IMR-90 (cell line): ENCODE data around the gene MSLN. TPM values are rescaled to one million over a fixed set of nuclear protein-coding genes. Genes with fewer than 3 reads are reported as not detected.

Source experiments
- ATAC-seq: fragments of 200-7000 bp; cut with Tn5 transposase; 2 replicates; pipeline ENCODE4 v1.9.1; 2020; ENCODE audit warnings: low read depth, mild to moderate bottlenecking, moderate library complexity
- BruUV-seq: library from RNA; stranded (reverse); fragments of 400-500 nt; replicated peaks from 2 replicates; lab custom pipeline; 2021; lab: Mats Ljungman, UMichigan
- CTCF ChIA-PET: fragments of 300-600 bp; formaldehyde crosslinking; extraction: SDS; loops from one replicate; lab custom pipeline; 2021; ENCODE audit warnings: antibody characterized with exemption; lab: Yijun Ruan, JAX
- POLR2A ChIA-PET: fragments of 300-600 bp; sonication (Branson Sonifier 250); formaldehyde crosslinking; loops from one replicate; lab custom pipeline; 2022; ENCODE audit warnings: antibody characterized with exemption; ENCODE audit not compliant: unreplicated experiment; lab: Charles Lee
- DNase-seq: peaks from one replicate; pipeline ENCODE4 v3.0.0; 2013
- H2AFZ ChIP-seq: replicated peaks from 2 replicates; pipeline ENCODE3; 2013; ENCODE audit warnings: low read length, mild to moderate bottlenecking; ENCODE audit not compliant: poor library complexity
- H2AK5ac ChIP-seq: 2 replicates; pipeline ENCODE4 v1.6.1; 2013; ENCODE audit warnings: low read depth, low read length, inconsistent platforms
- H2AK9ac ChIP-seq: replicated peaks from 2 replicates; pipeline ENCODE3; 2013; ENCODE audit warnings: mild to moderate bottlenecking, low read depth, low read length, moderate library complexity; ENCODE audit not compliant: poor library complexity
- H2BK120ac ChIP-seq: 2 replicates; pipeline ENCODE4 v1.6.1; 2013; ENCODE audit warnings: low read depth, low read length, inconsistent platforms
- H2BK15ac ChIP-seq: 3 replicates; pipeline ENCODE4 v1.6.1; 2013; ENCODE audit warnings: low read depth, low read length, inconsistent platforms
- H2BK20ac ChIP-seq: 2 replicates; pipeline ENCODE4 v1.6.1; 2013; ENCODE audit warnings: low read depth, mild to moderate bottlenecking, inconsistent platforms, low read length, moderate library complexity
- H2BK5ac ChIP-seq: 2 replicates; pipeline ENCODE4 v1.6.1; 2013; ENCODE audit warnings: mild to moderate bottlenecking, low read depth, low read length, inconsistent platforms; ENCODE audit not compliant: poor library complexity, severe bottlenecking
- H3K14ac ChIP-seq: replicated peaks from 2 replicates; pipeline ENCODE4 v1.6.1; 2013; ENCODE audit warnings: low read depth, low read length, inconsistent platforms
- H3K18ac ChIP-seq: 2 replicates; pipeline ENCODE4 v1.6.1; 2013; ENCODE audit warnings: low read depth, low read length, control low read depth
- H3K23ac ChIP-seq: 2 replicates; pipeline ENCODE4 v1.6.1; 2013; ENCODE audit warnings: low read depth, low read length, inconsistent platforms
- H3K27ac ChIP-seq: 2 replicates; pipeline ENCODE4 v1.5.1; 2013; ENCODE audit warnings: mild to moderate bottlenecking, control low read depth, low read length; ENCODE audit not compliant: insufficient read depth
- H3K27me3 ChIP-seq: 2 replicates; pipeline ENCODE4 v1.6.1; 2013; ENCODE audit warnings: low read length; ENCODE audit not compliant: control insufficient read depth, insufficient read depth
- H3K36me3 ChIP-seq: 2 replicates; pipeline ENCODE4 v1.6.1; 2013; ENCODE audit warnings: low read length, mixed read lengths; ENCODE audit not compliant: control insufficient read depth, insufficient read depth
- H3K4ac ChIP-seq: 2 replicates; pipeline ENCODE4 v1.6.1; 2013; ENCODE audit warnings: low read depth, low read length, inconsistent platforms
- H3K4me1 ChIP-seq: 2 replicates; pipeline ENCODE4 v1.6.1; 2013; ENCODE audit warnings: low read length, mixed read lengths; ENCODE audit not compliant: control insufficient read depth, insufficient read depth
- H3K4me2 ChIP-seq: 2 replicates; pipeline ENCODE4 v1.6.1; 2013; ENCODE audit warnings: low read depth, mild to moderate bottlenecking, control low read depth, low read length, moderate library complexity
- H3K4me3 ChIP-seq: 2 replicates; pipeline ENCODE4 v1.5.1; 2013; ENCODE audit warnings: low read depth, mild to moderate bottlenecking, control low read depth, low read length, moderate library complexity; ENCODE audit not compliant: insufficient read depth
- H3K56ac ChIP-seq: 2 replicates; pipeline ENCODE4 v1.6.1; 2013; ENCODE audit warnings: low read length, inconsistent platforms; ENCODE audit not compliant: insufficient read depth; ENCODE audit errors: extremely low read depth
- H3K79me1 ChIP-seq, 2 experiments: 2 replicates each; pipeline ENCODE4 v1.6.1; 2013; ENCODE audit warnings: low read length in 2 of 2, inconsistent platforms in 1 of 2, low read depth in 1 of 2
- H3K9ac ChIP-seq: 2 replicates; pipeline ENCODE4 v1.6.1; 2013; ENCODE audit warnings: low read depth, low read length, control low read depth
- H3K9me1 ChIP-seq: 2 replicates; pipeline ENCODE4 v1.6.1; 2013; ENCODE audit warnings: low read length, inconsistent platforms; ENCODE audit not compliant: insufficient read depth
- H3K9me3 ChIP-seq: 2 replicates; pipeline ENCODE4 v1.6.1; 2013; ENCODE audit warnings: low read length; ENCODE audit not compliant: control insufficient read depth, insufficient read depth
- H4K20me1 ChIP-seq: 2 replicates; pipeline ENCODE4 v1.6.1; 2013; ENCODE audit warnings: low read length, inconsistent platforms; ENCODE audit not compliant: insufficient read depth
- H4K5ac ChIP-seq: 2 replicates; pipeline ENCODE4 v1.6.1; 2013; ENCODE audit warnings: mild to moderate bottlenecking, low read depth, low read length, control low read depth
- H4K8ac ChIP-seq, 2 experiments: 2 replicates each; pipeline ENCODE4 v1.6.1; 2013; ENCODE audit warnings: low read depth in 2 of 2, low read length in 2 of 2, control low read depth in 1 of 2, inconsistent platforms in 1 of 2
- H4K91ac ChIP-seq: 2 replicates; pipeline ENCODE4 v1.6.1; 2013; ENCODE audit warnings: low read depth, low read length, inconsistent platforms; ENCODE audit not compliant: insufficient read depth
- ELK1 ChIP-seq: fragments of 150-350 bp; IDR thresholded peaks from 2 replicates; pipeline ENCODE4 v1.6.1; 2016; ENCODE audit warnings: low read depth, mild to moderate bottlenecking, low read length, moderate library complexity, borderline replicate concordance
- MAFK ChIP-seq: IDR thresholded peaks from 2 replicates; pipeline ENCODE4 v1.6.1; 2012; ENCODE audit warnings: low read depth, low read length, improper control_type of control experiment
- MAZ ChIP-seq: IDR thresholded peaks from 2 replicates; pipeline ENCODE4 v1.6.1; 2012; ENCODE audit warnings: low read depth, mild to moderate bottlenecking, low read length, improper control_type of control experiment, moderate library complexity, borderline replicate concordance
- MXI1 ChIP-seq: IDR thresholded peaks from 2 replicates; pipeline ENCODE4 v1.6.1; 2012; ENCODE audit warnings: low read depth, mild to moderate bottlenecking, low read length, moderate library complexity, borderline replicate concordance
- POLR2A ChIP-seq: IDR thresholded peaks from 2 replicates; pipeline ENCODE4 v1.6.1; 2012; ENCODE audit warnings: mild to moderate bottlenecking, low read depth, low read length
- RFX5 ChIP-seq: IDR thresholded peaks from 2 replicates; pipeline ENCODE4 v1.8.0; 2012; ENCODE audit warnings: low read depth, mild to moderate bottlenecking, low read length, moderate library complexity
- SMC3 ChIP-seq: fragments of 150-350 bp; IDR thresholded peaks from 2 replicates; pipeline ENCODE4 v1.6.1; 2016; ENCODE audit warnings: low read depth, mild to moderate bottlenecking, antibody characterized with exemption, low read length, moderate library complexity
- WGBS, 2 experiments: methylation state at CpG; one replicate each; pipeline versions ENCODE4 v1.1.5 to v1.1.7; 2013; ENCODE audit warnings: missing lambda C conversion rate in 2 of 2; ENCODE audit not compliant: insufficient read length in 1 of 2; ENCODE audit errors: extremely low coverage in 2 of 2; 5-methylcytosine and 5-hydroxymethylcytosine counted together
- dilution Hi-C: fragments of 300-500 bp; cut with HindIII; formaldehyde crosslinking; loops from one replicate; pipeline ENCODE4 v1.14.3; 2018; ENCODE audit warnings: low sequenced_read_pairs; ENCODE audit not compliant: unreplicated experiment
- in situ Hi-C: fragments of 300-500 bp; cut with MboI; formaldehyde crosslinking; loops from 3 replicates; pipeline ENCODE4 v1.14.3; 2019; ENCODE audit warnings: low sequenced_read_pairs, inconsistent platforms, mixed read lengths
- intact Hi-C: fragments of 100-400 bp; cut with micrococcal nuclease; formaldehyde crosslinking; loops from 2 replicates; pipeline ENCODE4 v1.10.0; 2022
- polyA plus RNA-seq, 3 experiments: library from polyadenylated mRNA; depleted of rRNA; stranded (reverse); fragments of >200 nt; gene quantifications; 2 replicates each; pipeline ENCODE4 v1.2.3, GENCODE V29; 2012; ENCODE audit warnings: low replicate concordance in 1 of 3
- total RNA-seq: library from RNA; depleted of rRNA; stranded (reverse); fragments of >200 nt; gene quantifications from 2 replicates; pipeline ENCODE4 v1.2.3, GENCODE V29; 2012

Gene MSLN
- total and polyA plus RNA-seq, 2 of the 4 experiments (the other 2 are of a cell fraction) = 0.14 TPM; not detected in 1

GRCh38 chr16:734981-735881 is 25.3 kb upstream of the MSLN start:
- POLR2A ChIA-PET = no interaction called here
- dilution Hi-C loops = no loop called here
- H4K8ac ChIP-seq = no peak overlapping the region

More at GRCh38 chr16:734981-735881, 25.3 kb upstream of the MSLN start:
- H2BK5ac ChIP-seq = no peak overlapping the region
- H4K91ac ChIP-seq = no peak overlapping the region
- peaks cover 5% of the 10 kb centered on the region; the same call in 1 of the 2 replicates for H3K4me1 ChIP-seq
- H2BK15ac ChIP-seq = no peak overlapping the region
- H3K4ac ChIP-seq = no peak overlapping the region
- intact Hi-C loops (no loop called here), in situ Hi-C loops (no loop called here)
- TF ChIP-seq MAFK = no peak
- no peak for TF ChIP-seq MXI1
- no peak for TF ChIP-seq POLR2A
- no peak for TF ChIP-seq RFX5
- no peak for TF ChIP-seq SMC3
- TF ChIP-seq MAZ = no peak
- no peak for TF ChIP-seq ELK1
- no peak overlapping the region for H4K5ac ChIP-seq
- no peak overlapping the region for H2BK120ac ChIP-seq
- no peaks in the 10 kb centered on the region for H3K27me3 ChIP-seq
- H3K4me3 ChIP-seq = no peak overlapping the region
- no peak overlapping the region for H2AK9ac ChIP-seq
- BruUV-seq = no TSS peak
- peaks cover 4% of the 10 kb centered on the region; the same call in 1 of the 2 replicates for H3K9me1 ChIP-seq
- peaks cover 7 to 15% of the 10 kb centered on the region in 2 experiments for H3K79me1 ChIP-seq
- H3K36me3 ChIP-seq = peaks cover 50% of the 10 kb centered on the region
- CTCF ChIA-PET = no interaction called here
- ATAC-seq = no peak
- H3K4me2 ChIP-seq = no peak overlapping the region
- H3K56ac ChIP-seq = no peak overlapping the region
- H2AK5ac ChIP-seq = no peak overlapping the region
- H3K18ac ChIP-seq = no peak overlapping the region
- no peak overlapping the region for H2BK20ac ChIP-seq
- 98% methylated on average over 9 of the region's 25 CpGs; no CpG with 5 or more reads in 1 of the 2 experiments for WGBS, 2 experiments
- DNase-seq = no peak
- H3K9me3 ChIP-seq = no peaks in the 10 kb centered on the region
- no peak overlapping the region for H3K9ac ChIP-seq
- peaks cover 5% of the 10 kb centered on the region; the same call in 1 of the 2 replicates for H4K20me1 ChIP-seq
- H3K27ac ChIP-seq = no peak overlapping the region
- no peak overlapping the region for H2AFZ ChIP-seq
- no peak overlapping the region for H3K14ac ChIP-seq
- H3K23ac ChIP-seq = no peak overlapping the region
